Activated naive CD4-positive, alpha-beta T cell (primary cell): Measurements from ENCODE around the gene HTRA3.

Experiments used
- DNase-seq, 4 experiments: peaks; one replicate each; lab custom pipeline; 2025; lab: John Stamatoyannopoulos, UW

Gene HTRA3

GRCh38 chr4:8280158-8280875 is 10.8 kb downstream of the HTRA3 start:
- DNase-seq, result no peak

- no peak for DNase-seq
Measured at GRCh38 chr4:8280876-8281440, 11.4 kb downstream of the HTRA3 start.

- no peak for DNase-seq
Measured at GRCh38 chr4:8281519-8282133, 12.1 kb downstream of the HTRA3 start.

GRCh38 chr4:8282134-8282641 is 12.6 kb downstream of the HTRA3 start:
- DNase-seq, result no peak

GRCh38 chr4:8282742-8283141 is 13.2 kb downstream of the HTRA3 start:
- DNase-seq, result no peak

- DNase-seq, result no peak
Measured at GRCh38 chr4:8283161-8283560, 13.6 kb downstream of the HTRA3 start.

GRCh38 chr4:8283631-8284121 is 14.1 kb downstream of the HTRA3 start:
- DNase-seq, result no peak

GRCh38 chr4:8284391-8284790 is 14.8 kb downstream of the HTRA3 start:
- no peak for DNase-seq

GRCh38 chr4:8285143-8285975 is 15.8 kb downstream of the HTRA3 start:
- no peak for DNase-seq

GRCh38 chr4:8285976-8286718 is 16.6 kb downstream of the HTRA3 start:
- DNase-seq, result no peak

GRCh38 chr4:8286719-8287342 is 17.3 kb downstream of the HTRA3 start:
- no peak for DNase-seq

- DNase-seq, result no peak
Measured at GRCh38 chr4:8287343-8288280, 18.1 kb downstream of the HTRA3 start.

- no peak for DNase-seq
Measured at GRCh38 chr4:8289151-8289750, 19.7 kb downstream of the HTRA3 start.

- no peak for DNase-seq
Measured at GRCh38 chr4:8289956-8290700, 20.6 kb downstream of the HTRA3 start.

- no peak for DNase-seq
Measured at GRCh38 chr4:8290701-8290970, 21.1 kb downstream of the HTRA3 start.

GRCh38 chr4:8291036-8291682 is 21.6 kb downstream of the HTRA3 start:
- no peak for DNase-seq

GRCh38 chr4:8291701-8292477 is 22.3 kb downstream of the HTRA3 start:
- DNase-seq, result no peak
